ENCODE data around the gene STK32C.
"Not testable (repeated sequence)": the region's sequence is repeated elsewhere in the genome, so short reads cannot be mapped to it uniquely, and the experiment has no call there.

Gene STK32C

GRCh38 chr10:132305654-132306342 lies 2.0 kb downstream of the STK32C start:
- no peak for DNase-seq (ENCODE audit: low read depth)
- H3K4me3 ChIP-seq (ENCODE audit: low read depth, low read length) = no peak overlapping the region

GRCh38 chr10:132304756-132305509 lies 2.8 kb downstream of the STK32C start:
- DNase-seq (ENCODE audit: low read depth) = no peak
- no peak overlapping the region for H3K4me3 ChIP-seq (ENCODE audit: low read depth, low read length)

- DNase-seq (ENCODE audit: low read depth) = no peak
- H3K4me3 ChIP-seq (ENCODE audit: low read depth, low read length) = no peak overlapping the region
These were observed 4.2 kb downstream of the STK32C start for GRCh38 chr10:132303361-132304115.

GRCh38 chr10:132302421-132303310 lies 5.1 kb downstream of the STK32C start:
- H3K4me3 ChIP-seq (ENCODE audit: low read depth, low read length) = no peak overlapping the region
- no peak for DNase-seq (ENCODE audit: low read depth)

- no peak for DNase-seq (ENCODE audit: low read depth)
- no peak overlapping the region for H3K4me3 ChIP-seq (ENCODE audit: low read depth, low read length)
These were observed 6.1 kb downstream of the STK32C start for GRCh38 chr10:132301371-132302330.

- no peak for DNase-seq (ENCODE audit: low read depth)
- H3K4me3 ChIP-seq (ENCODE audit: low read depth, low read length) = no peak overlapping the region
These were observed 7.2 kb downstream of the STK32C start for GRCh38 chr10:132300582-132300981.

GRCh38 chr10:132299371-132300336 lies 8.1 kb downstream of the STK32C start:
- no peak overlapping the region for H3K4me3 ChIP-seq (ENCODE audit: low read depth, low read length)
- DNase-seq (ENCODE audit: low read depth) = no peak

GRCh38 chr10:132298038-132298881 lies 9.5 kb downstream of the STK32C start:
- DNase-seq (ENCODE audit: low read depth) = no peak
- no peak overlapping the region for H3K4me3 ChIP-seq (ENCODE audit: low read depth, low read length)

GRCh38 chr10:132297526-132297925 lies 10.2 kb downstream of the STK32C start:
- H3K4me3 ChIP-seq (ENCODE audit: low read depth, low read length) = no peak overlapping the region
- DNase-seq (ENCODE audit: low read depth) = no peak

- DNase-seq (ENCODE audit: low read depth) = no peak
- no peak overlapping the region for H3K4me3 ChIP-seq (ENCODE audit: low read depth, low read length)
These were observed 10.9 kb downstream of the STK32C start for GRCh38 chr10:132296666-132297443.

GRCh38 chr10:132295481-132295880 lies 12.3 kb downstream of the STK32C start:
- not testable (repeated sequence) for DNase-seq (ENCODE audit: low read depth); H3K4me3 ChIP-seq (ENCODE audit: low read depth, low read length)

GRCh38 chr10:132294561-132295318 lies 13.0 kb downstream of the STK32C start:
- DNase-seq (ENCODE audit: low read depth) = no peak
- no peak overlapping the region for H3K4me3 ChIP-seq (ENCODE audit: low read depth, low read length)

- H3K4me3 ChIP-seq (ENCODE audit: low read depth, low read length) = no peak overlapping the region
- DNase-seq (ENCODE audit: low read depth) = no peak
These were observed 13.8 kb downstream of the STK32C start for GRCh38 chr10:132293813-132294520.

- H3K4me3 ChIP-seq (ENCODE audit: low read depth, low read length) = no peak overlapping the region
- no peak for DNase-seq (ENCODE audit: low read depth)
These were observed 14.4 kb downstream of the STK32C start for GRCh38 chr10:132293201-132293812.
